Measurements from ENCODE around the gene SRRM3. TPM values are rescaled to one million over a fixed set of nuclear protein-coding genes. Genes with fewer than 3 reads are reported as not detected.
"Not testable (repeated sequence)": the region's sequence is repeated elsewhere in the genome, so short reads cannot be mapped to it uniquely, and the experiment has no call there.

The SRRM3 gene
- total RNA-seq, 4 donors from 2014 or later, result 0.22 to 3.1 (median 2.4) TPM

GRCh38 chr7:76269895-76270294 is 68.2 kb downstream of the SRRM3 start:
- Histone ChIP-seq H3K9me3 (no peaks in the 10 kb centered on the region), H3K27me3 (peaks cover 4 to 71% of the 10 kb centered on the region in 2 donors), H3K27ac (no peak overlapping the region), H3K4me3 (no peak overlapping the region), H3K4me1 (peaks cover 0 to 21% (median 5%) of the 10 kb centered on the region in 4 donors), H3K36me3 (no peaks in the 10 kb centered on the region)
- TF ChIP-seq EP300 (IDR thresholded peaks at IDR 0.05) (no peak), CTCF (IDR thresholded peaks at IDR 0.05) (no peak), POLR2A (IDR thresholded peaks at IDR 0.05) (no peak)
- no peak for DNase-seq (ENCODE audit: low spot score in 2 of 2)
- WGBS, 2 donors, result 14 to 19% methylated on average over 5 of the region's 5 CpGs

- 75 to 78% methylated on average over 2 of the region's 2 CpGs for WGBS, 2 donors
- not testable (repeated sequence) for H3K36me3 ChIP-seq; H3K27ac ChIP-seq; DNase-seq (ENCODE audit: low spot score in 2 of 2); H3K4me3 ChIP-seq; H3K9me3 ChIP-seq
- peaks cover 0 to 21% (median 5%) of the 10 kb centered on the region in 4 donors for H3K4me1 ChIP-seq
- peaks cover 4 to 77% of the 10 kb centered on the region in 2 donors for H3K27me3 ChIP-seq
Observed at GRCh38 chr7:76271384-76271783, 69.7 kb downstream of the SRRM3 start.

GRCh38 chr7:76272142-76272541 is 70.4 kb downstream of the SRRM3 start:
- peaks cover 4 to 77% of the 10 kb centered on the region in 2 donors for H3K27me3 ChIP-seq
- WGBS, 2 donors, result 92 to 95% methylated on average over 6 of the region's 6 CpGs
- no peaks in the 10 kb centered on the region for H3K36me3 ChIP-seq
- no peak overlapping the region for H3K4me3 ChIP-seq
- H3K27ac ChIP-seq, result no peak overlapping the region
- no peaks in the 10 kb centered on the region for H3K9me3 ChIP-seq
- TF ChIP-seq POLR2A (IDR thresholded peaks at IDR 0.05), result no peak
- TF ChIP-seq CTCF (IDR thresholded peaks at IDR 0.05), result no peak
- no peak for TF ChIP-seq EP300 (IDR thresholded peaks at IDR 0.05)
- H3K4me1 ChIP-seq, result peaks cover 0 to 16% (median 3%) of the 10 kb centered on the region in 4 donors
- no peak for DNase-seq (ENCODE audit: low spot score in 2 of 2)

- Histone ChIP-seq H3K9me3 (no peaks in the 10 kb centered on the region), H3K27me3 (peaks cover 4 to 70% of the 10 kb centered on the region in 2 donors)
- 23 to 28% methylated on average over 7 of the region's 7 CpGs for WGBS, 2 donors
Observed at GRCh38 chr7:76272851-76273497, 71.3 kb downstream of the SRRM3 start.

GRCh38 chr7:76273503-76273902 is 71.8 kb downstream of the SRRM3 start:
- peaks cover 4 to 65% of the 10 kb centered on the region in 2 donors for H3K27me3 ChIP-seq
- no peak overlapping the region for H3K27ac ChIP-seq
- H3K4me3 ChIP-seq, result no peak overlapping the region
- WGBS, 2 donors, result 74 to 77% methylated on average over 5 of the region's 5 CpGs
- H3K36me3 ChIP-seq, result no peaks in the 10 kb centered on the region
- no peak for DNase-seq (ENCODE audit: low spot score in 2 of 2)
- peaks cover 0 to 2% (median 0%) of the 10 kb centered on the region in 4 donors for H3K4me1 ChIP-seq
- TF ChIP-seq POLR2A (IDR thresholded peaks at IDR 0.05) (no peak), EP300 (IDR thresholded peaks at IDR 0.05) (no peak), CTCF (IDR thresholded peaks at IDR 0.05) (no peak)
- no peaks in the 10 kb centered on the region for H3K9me3 ChIP-seq

More at GRCh38 chr7:76272851-76273497, 71.3 kb downstream of the SRRM3 start:
- Histone ChIP-seq H3K27ac (no peak overlapping the region), H3K4me1 (peaks cover 0 to 7% (median 0%) of the 10 kb centered on the region in 4 donors), H3K4me3 (no peak overlapping the region), H3K36me3 (no peaks in the 10 kb centered on the region)
- no peak for TF ChIP-seq EP300 (IDR thresholded peaks at IDR 0.05)
- TF ChIP-seq CTCF (IDR thresholded peaks at IDR 0.05), result no peak
- TF ChIP-seq POLR2A (IDR thresholded peaks at IDR 0.05), result no peak
- no peak for DNase-seq (ENCODE audit: low spot score in 2 of 2)

Measured in tibial nerve (tissue), 4 donors.